Activated gamma-delta T cell treated with anti-CD3 and anti-CD28 coated beads, Interleukin-2, amount 50 U/mL, for 16 hours (primary cell): ENCODE measurements around the gene ENDOU.

ENCODE experiments used
- DNase-seq: peaks from one replicate; pipeline ENCODE4 v3.0.0-alpha.2; 2020; ENCODE audit warnings: low read depth

ENDOU gene, protein sequence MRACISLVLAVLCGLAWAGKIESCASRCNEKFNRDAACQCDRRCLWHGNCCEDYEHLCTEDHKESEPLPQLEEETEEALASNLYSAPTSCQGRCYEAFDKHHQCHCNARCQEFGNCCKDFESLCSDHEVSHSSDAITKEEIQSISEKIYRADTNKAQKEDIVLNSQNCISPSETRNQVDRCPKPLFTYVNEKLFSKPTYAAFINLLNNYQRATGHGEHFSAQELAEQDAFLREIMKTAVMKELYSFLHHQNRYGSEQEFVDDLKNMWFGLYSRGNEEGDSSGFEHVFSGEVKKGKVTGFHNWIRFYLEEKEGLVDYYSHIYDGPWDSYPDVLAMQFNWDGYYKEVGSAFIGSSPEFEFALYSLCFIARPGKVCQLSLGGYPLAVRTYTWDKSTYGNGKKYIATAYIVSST

DNA sequence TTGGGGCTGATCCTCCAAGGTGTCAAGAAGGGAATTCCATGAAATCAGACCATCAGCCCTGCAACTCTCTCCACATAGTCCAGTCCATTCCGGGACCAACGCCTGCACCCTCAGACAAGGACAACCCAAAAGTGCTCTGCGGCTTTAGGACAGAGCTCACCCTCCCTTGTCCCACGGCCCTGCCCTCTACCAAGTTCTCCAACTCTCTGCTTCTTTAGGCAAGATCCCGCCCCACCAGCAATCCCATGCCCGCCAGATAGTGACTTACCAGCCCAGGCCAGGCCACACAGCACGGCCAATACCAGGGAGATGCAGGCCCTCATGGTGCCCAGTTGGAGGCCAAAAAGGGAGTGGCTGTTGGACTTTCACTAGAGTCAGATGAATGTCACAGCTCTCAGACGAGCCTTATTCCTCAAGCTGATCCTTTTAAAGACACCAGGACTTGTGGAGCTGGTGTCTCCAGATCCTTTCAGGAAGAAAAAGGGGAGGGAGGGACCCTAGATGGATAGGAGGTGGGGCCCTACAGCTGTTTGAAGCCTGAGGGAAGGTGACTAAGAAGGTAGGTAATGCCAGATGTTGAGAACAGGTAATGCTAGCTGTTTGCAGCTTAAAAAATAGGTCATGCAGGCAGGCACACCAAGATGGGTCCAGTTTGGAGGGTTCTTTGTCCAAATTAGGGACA lies at the start of gene ENDOU:
Gene ENDOU, minus strand, starts transcription at position 400 of the 682 bp plus-strand sequence. Its CDS starts 77 bp downstream, at position 323.
- no peak for DNase-seq

DNA sequence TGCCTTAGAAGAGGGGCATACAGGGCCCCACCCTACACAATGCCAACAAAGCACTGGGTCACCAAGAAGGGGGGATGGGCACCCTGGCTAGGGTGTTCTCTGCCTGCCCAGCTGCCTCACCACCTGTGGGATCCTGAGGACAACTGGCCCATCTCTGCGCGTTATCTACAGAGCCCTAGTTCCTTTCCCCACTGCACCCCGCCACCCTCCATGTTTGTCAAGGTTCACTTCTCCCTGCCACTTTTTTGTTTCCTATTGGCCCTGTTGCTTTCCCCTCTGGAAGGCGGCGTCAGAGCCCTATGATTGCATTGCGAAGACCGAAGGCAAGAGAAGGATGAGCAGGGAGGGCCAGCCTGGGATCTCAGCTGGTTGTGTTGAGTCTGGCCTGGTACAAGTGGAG lies 49.4 kb upstream of the ENDOU start:
- no peak for DNase-seq

DNA sequence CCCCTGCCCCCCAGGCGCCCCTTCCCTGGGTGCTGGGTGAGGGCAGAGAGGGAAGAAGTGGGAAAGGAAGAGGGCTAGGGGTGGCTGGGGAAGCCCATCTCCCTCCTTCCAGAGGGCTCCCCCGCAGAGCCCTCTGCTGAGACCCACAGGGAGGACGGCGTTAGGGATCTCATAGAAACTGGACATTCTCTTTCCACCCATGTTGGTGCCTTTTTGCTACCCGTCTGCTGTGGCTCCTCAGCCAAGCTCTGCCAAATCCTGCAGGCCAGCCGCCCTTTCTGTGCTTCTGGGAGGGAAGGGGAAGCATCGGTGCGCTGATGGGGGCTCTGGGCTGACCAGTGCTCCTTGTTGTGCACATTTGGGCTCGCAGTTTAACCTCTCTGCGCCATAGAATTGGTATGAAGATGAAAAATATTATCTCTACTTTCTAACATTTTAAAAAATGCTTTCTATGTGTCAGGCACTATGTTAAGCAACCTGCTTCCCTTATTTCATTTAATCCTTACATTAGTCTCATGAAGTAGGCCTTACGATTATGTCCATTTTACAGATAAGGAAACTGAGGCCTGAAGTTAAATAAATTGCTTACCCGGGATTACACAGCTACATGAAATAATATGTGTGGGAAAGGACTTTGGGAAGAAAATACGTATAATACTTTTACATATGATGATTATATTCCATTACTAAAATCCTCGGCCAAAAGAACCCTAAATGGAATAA lies 48.7 kb upstream of the ENDOU start:
- no peak for DNase-seq

DNA sequence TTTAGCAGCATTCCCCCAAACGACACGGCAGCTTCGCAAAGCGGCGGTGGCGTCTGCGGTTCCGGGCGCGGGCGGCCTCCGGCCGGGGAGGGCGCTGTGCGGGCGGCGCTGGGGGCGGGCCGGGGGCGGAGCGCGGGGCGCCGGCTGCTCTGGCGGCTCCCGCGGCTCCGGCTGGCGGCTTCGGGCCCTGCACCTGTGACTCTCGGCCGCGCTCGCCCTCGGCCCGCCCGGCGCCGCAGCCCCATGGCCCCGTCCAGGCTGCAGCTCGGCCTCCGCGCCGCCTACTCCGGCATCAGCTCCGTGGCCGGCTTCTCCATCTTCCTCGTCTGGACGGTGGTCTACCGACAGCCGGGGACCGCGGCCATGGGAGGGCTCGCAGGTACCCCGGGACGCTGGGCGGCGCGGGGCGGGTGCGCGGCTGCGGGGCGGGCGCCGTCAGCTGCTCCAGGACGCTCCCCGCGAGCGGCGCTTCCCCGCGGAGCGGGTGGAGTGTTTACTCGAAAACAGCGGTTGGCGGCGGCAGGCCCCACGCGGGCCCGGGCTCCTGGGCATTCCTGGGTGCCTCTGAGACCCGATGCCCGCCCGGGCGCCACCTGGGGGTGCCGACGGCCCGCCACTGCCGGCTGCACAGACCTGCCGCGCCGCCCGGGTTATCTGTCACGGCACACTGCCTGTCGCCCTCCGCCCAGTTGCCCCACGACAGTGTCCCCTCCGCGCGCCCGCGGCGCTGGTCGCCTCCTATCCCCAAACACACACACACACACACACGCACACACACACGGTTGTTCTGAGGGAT lies 48.0 kb upstream of the ENDOU start, which contains the start of gene SLC48A1:
Gene SLC48A1, plus strand, starts transcription at position 177 of the 796 bp plus-strand sequence. Its CDS starts 67 bp downstream, at position 244.
- DNase-seq = peak; percentile 46

DNA sequence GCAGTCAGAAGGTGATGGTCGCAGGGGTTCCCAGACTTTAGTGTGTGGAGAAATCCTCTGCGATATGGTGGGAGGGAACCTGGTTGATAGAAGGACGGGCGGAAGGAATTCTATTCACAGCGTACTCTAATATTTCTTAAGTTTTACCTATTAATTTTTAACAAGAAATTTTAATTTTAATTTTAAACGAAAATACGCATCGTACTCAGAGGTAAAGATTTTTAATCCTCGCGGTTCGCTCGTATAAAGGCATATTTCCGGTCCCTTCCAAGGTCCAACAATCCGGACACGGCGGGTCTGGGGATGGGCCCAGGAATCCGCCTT lies 47.4 kb upstream of the ENDOU start:
- DNase-seq = no peak

DNA sequence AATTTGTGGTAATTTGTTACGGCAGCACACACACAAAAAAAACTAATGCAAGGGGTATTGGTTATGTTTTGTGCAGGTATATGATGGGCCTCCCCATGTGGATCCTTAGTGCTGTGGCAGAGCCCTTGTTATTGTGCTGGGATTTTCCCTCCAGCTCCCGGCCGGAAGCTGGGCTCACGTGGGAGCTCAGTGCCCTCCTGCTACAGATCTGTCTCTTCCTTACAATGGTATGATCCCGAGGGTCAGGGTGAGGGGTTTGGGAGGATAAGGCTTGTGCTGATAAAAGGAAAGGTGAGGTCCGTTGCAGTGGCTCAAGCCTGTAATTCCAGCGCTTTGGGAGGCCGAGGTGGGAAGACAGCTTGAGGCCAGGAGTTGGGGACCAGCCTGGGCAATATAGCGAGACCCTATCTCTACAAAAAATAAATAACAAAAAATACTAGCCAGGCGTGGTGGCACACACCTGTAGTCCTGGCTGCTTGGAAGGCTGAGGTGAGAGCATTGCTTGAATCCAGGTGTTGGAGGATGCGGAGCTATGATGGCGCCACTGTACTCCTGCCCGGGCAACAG lies 46.9 kb upstream of the ENDOU start:
- DNase-seq = no peak

DNA sequence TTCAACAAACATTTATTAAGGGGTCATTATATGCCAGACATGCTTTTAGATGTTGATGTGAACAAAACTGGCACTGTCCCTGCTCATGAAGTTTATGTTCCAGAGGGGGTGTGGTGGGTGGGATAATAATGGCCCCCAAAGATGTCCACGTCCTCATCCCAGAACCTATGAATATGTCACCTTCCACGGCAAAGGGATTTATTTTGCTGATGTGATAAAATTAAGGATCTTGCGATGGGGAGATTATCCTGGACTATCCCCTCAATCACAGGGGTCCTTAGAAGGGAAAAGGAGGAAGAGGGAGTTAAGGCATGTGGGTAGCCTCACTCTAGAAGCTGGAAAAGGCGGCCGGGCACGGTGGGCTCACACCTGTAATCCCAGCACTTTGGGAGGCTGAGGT lies 46.0 kb upstream of the ENDOU start:
- no peak for DNase-seq

DNA sequence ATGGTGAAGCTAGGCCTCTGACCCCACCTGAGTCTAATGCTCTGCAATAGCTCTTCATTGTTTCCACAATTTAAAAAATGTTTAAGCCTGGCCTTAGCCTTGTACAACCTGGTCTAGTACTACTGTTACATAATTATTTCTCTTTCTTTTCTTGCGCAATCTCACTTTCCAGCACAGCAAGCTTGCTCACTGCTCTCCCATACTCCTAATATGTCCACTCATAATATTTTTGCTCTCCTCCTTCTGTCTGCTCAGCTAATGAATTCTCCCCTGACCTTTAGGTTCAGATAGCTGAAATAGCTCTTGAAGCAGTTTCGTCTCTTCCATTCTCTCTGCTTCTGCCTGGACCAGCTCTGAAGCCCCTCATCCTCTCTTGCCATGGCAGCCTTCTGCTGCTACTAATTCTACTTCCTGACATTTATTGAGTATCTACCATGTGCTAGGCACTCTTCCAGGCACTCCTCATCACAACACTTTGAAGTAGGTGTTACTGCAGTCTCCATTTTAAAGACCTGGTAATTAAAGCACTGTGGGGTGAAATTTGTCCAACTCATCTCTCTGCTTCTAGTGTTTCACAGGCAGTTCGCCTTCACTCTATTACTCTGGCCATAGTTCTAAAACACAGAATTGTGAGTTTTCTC lies 44.9 kb upstream of the ENDOU start:
- DNase-seq = no peak

DNA sequence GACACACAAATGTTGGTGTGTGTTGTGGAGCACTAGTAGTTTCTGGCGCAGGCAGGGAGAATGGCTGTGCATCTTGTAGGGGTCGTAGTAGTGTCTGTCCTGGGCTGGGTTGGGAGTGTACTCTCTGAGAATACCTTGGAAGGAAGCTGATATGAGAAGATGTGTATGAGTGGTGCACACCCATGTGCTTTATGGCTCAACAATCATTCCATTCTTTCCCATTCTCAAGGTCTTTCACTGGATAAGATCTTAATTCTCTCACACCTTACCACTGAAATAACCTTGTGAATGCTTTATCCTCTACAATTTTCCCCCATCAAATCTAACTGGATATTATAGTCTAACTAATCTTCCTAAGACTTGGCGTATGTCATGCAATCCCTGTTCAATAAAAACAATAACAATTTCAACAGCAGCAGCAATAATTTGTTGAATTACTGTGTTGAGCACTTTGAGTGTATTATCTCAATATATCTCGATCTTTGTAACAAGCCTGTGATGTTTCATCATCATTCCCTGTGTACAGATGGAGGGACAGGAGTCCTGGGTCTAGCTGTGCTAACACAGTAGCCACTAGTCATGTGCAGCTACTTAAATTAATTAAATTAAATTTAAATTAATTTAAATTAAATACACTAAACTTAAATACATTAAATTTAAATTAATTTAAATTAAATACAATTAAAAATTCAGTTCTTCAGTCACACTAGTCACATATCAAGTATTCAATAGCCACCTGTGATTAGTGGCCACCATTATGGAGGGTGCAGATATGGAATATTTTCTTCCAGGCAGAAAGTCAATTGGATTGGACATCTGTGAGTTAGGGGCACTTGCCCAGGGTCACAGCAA lies 44.2 kb upstream of the ENDOU start:
- DNase-seq = no peak

DNA sequence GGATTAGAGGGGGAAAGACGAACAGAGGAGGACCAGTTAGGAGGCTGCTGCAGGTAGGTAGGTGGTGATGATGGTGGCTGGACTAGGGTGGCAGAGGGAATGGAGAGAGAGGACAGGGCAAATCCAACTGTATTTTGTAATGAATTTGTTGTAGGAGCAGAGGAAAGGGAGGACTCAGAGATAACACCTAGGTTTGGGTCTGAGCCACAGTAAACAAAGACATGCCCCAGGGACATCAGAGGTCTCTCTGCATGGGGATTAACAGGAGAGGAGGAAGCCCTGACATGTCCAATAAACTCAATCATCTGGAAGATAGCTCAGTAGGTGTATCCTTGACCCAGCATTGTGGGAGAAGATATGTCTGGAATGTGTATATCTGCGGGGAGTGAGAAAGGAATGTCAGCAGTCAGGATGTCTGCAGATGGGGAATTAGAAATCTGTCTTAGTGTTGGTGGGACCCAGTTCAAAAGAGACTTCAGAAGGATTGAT lies 43.1 kb upstream of the ENDOU start:
- DNase-seq = no peak

DNA sequence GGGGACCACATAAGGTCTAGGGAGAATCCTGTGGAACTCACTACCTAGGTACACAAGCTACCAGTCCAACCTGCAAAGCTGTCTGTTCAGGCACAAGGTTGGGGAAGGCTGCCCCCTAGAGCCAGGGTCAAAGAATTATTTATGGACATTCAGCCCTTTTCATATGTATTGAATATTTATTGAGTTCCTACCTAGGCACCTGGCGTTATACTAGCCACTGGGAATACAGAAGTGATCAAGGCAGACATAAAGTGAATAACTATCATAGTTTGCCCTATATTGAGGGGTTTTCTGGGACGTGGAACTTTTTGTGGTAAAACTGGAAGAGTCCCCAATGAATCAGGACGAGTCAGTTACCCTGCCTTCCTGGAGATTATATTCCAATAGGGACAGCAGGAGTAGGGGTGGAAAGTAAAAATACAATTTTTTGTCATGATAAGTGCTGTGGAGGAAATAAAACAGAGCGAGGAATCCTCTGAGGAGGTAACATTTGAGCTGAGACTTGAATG lies 42.0 kb upstream of the ENDOU start:
- peak; percentile 56 for DNase-seq

DNA sequence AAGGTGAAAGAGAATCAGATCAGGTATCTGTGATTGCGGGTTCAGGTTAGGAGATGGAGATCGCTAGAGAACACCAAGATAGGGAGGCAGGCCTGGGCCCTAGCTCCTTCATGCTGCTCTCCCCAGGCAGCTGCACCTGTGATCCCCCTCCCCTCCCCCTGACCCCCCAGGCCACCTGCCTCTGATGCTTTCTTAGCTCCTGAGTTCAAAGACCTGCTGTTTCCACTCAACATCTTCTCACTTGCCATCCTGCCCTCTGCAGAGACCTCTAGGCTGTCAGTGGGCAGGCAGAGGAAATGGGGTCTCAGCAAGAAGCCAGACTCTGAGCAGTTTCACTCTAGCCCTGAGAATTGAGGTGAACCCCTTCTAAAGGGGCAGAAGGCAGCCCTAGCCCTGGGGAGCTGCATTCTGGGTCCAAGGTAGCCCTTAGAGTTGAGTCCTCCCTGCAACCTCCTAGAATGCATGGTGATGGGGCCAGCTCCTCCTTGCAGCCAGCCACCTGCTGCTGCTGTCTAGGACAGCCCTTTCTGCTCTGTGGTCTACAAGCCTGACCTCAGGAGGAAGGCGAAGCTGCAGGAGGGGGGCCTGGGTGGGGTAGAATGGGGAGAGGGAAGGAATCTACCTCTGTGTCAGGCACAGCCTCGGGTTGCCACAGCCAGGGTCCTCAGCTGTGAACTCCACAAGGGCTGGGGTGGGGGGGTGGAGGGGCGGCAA lies 41.4 kb upstream of the ENDOU start:
- DNase-seq = no peak

DNA sequence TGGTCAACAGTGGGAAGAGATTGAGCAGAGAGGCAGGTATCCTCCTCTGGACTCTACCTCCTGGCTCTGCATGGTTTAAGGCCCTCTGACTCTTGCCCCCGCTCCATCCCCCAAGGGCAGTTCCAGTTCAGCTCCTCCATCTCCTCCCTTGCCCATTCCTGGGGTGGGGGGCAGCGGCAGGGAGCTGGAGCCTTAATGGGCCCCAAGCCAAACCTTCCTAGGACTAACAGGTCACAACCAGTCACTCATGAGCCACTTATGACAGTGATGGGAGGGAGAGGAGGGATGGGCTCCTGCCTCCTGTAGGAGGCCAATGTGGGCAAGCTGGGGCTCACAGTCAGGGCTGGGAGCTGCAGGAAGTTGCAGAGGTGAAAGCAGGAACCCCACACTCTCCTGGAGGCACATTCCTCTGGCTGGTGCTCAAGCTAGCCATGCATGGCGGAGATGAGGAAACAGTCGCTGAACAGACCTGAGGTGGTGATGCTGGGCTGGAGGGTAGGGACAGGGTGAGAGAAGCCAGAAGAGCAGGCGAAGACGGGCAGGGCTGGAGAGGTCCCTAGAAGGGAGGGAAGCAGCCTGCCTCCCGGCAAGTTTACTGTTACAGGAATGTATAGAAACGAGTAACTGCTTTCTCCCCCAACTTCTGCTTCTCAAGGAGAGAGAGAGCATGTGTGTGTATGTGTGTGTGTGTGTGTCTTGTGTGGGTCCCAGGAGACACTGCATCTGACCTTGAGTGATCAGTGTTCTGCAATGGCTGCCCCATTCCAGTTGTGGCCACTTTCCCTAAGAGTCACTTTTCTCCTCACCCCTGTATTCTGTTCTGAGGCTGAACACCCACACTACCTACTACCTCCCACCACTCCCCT lies 38.4 kb upstream of the ENDOU start:
- no peak for DNase-seq

DNA sequence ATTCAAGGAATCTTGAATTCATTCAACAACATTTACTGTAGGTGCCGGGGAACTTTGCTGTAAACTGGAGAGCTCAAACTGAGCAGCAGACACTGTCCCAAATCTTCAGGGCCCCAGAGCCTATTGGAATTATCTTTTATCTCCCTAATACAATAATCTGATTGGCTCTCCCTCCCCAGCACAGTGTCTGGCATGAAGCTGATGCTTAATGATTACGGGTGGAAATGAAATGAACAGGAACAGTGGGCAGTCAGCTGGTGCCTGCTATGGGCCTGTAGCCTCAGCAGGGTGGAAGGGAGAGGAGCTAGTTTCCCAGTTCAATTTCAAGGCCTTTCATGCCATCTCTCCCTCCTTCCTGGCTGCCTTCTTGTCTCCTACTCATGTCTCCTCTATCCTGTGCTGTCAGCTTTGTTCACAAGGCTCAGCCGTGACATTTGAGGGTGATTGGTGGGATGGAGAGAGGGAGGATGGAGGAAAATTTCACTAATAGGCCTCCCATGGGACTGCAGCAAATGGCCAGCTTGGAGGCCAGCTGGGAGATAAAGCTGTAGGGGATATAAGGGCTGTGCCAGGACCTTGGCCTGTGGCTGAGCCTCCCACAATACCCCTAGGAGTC lies 37.7 kb upstream of the ENDOU start:
- no peak for DNase-seq

DNA sequence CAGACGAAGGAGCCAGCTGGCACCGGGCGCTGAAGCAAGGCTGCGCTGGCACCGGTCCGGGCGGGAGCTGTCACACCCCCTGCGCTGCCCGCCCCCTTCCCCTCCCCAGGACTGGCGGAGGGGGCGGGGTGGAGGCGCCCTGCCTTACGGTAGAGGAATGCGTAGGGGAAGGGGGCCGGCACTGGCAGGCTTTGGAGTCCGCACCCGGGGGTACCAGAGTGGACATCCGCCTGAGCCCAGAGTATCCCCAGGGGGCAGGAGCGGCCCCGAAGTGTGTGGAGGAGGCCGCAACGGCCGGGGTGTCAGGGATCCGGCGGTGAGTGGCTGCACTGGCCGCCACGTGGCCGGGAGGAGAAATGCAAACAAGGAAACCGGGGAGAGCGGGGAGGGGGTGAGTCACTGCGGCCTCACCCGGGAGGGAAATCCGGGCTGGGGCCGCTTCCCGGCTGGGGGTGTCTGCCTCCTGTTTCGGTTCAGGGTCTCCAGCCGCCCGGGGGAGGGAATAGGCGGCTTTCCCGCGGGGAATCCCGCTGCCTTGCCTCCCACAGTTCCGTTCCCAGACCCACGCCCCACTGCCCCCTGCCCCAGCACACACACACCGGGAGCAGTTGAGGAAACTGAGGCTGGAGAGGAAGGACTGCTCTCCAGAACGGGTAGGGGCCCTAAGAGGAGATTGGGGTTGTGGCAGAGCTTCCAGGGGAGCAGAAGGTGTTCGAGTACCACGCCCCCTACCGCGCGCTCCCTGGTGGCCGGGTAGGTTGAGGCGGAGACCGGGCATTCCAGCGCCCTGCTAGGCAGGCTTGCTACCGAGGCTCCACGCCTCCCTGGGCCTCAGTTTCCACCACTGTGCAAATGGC lies 33.8 kb upstream of the ENDOU start, which contains the start of gene RAPGEF3:
Gene RAPGEF3, minus strand, starts transcription at position 47 of the 857 bp plus-strand sequence. CDS start 324 bp downstream, outside the sequence.
- DNase-seq = peak; percentile 52

DNA sequence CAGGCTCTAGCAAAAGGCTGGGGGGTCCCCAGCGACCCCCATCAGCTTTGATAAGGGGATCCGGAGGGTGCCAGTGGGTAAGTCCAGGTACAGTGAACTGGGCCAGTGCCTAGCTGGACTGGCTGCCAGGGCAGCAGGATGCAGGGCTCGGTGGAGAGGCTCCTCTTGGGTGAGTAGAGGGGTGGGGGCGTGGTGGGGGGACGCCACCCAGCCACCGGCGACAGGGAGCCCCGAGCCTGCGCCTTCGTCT lies 33.2 kb upstream of the ENDOU start:
- no peak for DNase-seq
